CD4-positive, alpha-beta T cell (primary cell): ENCODE measurements around the gene BIN2. TPM values are rescaled to one million over a fixed set of nuclear protein-coding genes. Genes with fewer than 3 reads are reported as not detected.

Experiments
- ATAC-seq: fragments of 200-7000 bp; cut with Tn5 transposase; one replicate; pipeline ENCODE4 v1.10.0; 2022; ENCODE audit warnings: mild to moderate bottlenecking; ENCODE audit not compliant: poor library complexity
- CTCF ChIA-PET: fragments of 350-600 bp; sonication (Branson Sonifier 250); formaldehyde crosslinking; loops from one replicate; lab custom pipeline; 2021; ENCODE audit warnings: antibody characterized with exemption, inconsistent platforms; lab: Charles Lee
- POLR2A ChIA-PET: fragments of 350-600 bp; sonication (Branson Sonifier 250); formaldehyde crosslinking; loops from one replicate; lab custom pipeline; 2021; ENCODE audit warnings: antibody characterized with exemption, inconsistent platforms; lab: Charles Lee
- DNase-seq, 14 experiments: peaks; one replicate each; pipeline ENCODE4 v3.0.0-alpha.2; 2013 to 2020; ENCODE audit warnings: mixed read lengths in 2 of 14
- H3K27ac ChIP-seq, 2 donors: one replicate each; pipeline versions ENCODE4 v1.5.1 to v1.7.0; 2013; ENCODE audit warnings: low read length in 2 of 2, low read depth in 1 of 2, mild to moderate bottlenecking in 1 of 2
- H3K27me3 ChIP-seq, 2 experiments: 1 replicate in 1 of 2; 2 replicates in 1 of 2; pipeline versions ENCODE4 v1.6.1 to v1.7.0; 2013; ENCODE audit warnings: low read length in 2 of 2, control low read depth in 1 of 2, mild to moderate bottlenecking in 1 of 2, moderate library complexity in 1 of 2; ENCODE audit not compliant: insufficient read depth in 2 of 2, control insufficient read depth in 1 of 2
- H3K36me3 ChIP-seq: one replicate; pipeline ENCODE4 v1.6.1; 2013; ENCODE audit warnings: low read length, control low read depth; ENCODE audit not compliant: insufficient read depth
- H3K4me1 ChIP-seq: one replicate; pipeline ENCODE4 v1.6.1; 2013; ENCODE audit warnings: low read length, control low read depth; ENCODE audit not compliant: insufficient read depth
- H3K4me3 ChIP-seq: one replicate; pipeline ENCODE4 v1.5.1; 2013; ENCODE audit warnings: mild to moderate bottlenecking, low read length, moderate library complexity
- H3K9me3 ChIP-seq, 2 experiments: 1 replicate in 1 of 2; 2 replicates in 1 of 2; pipeline versions ENCODE4 v1.6.1 to v1.7.0; 2013; ENCODE audit warnings: low read length in 2 of 2, mild to moderate bottlenecking in 2 of 2, control low read depth in 1 of 2, moderate library complexity in 1 of 2; ENCODE audit not compliant: control insufficient read depth in 1 of 2, insufficient read depth in 1 of 2
- H3K27ac Mint-ChIP-seq: one replicate; pipeline ENCODE4 v1.8.0; 2020; ENCODE audit warnings: mixed read lengths
- H3K27me3 Mint-ChIP-seq: one replicate; pipeline ENCODE4 v1.8.0; 2021; ENCODE audit warnings: mixed read lengths
- H3K36me3 Mint-ChIP-seq: one replicate; pipeline ENCODE4 v1.8.0; 2021; ENCODE audit warnings: low read depth, mixed read lengths
- H3K4me1 Mint-ChIP-seq: one replicate; pipeline ENCODE4 v1.8.0; 2021; ENCODE audit warnings: low read depth, mixed read lengths
- H3K4me3 Mint-ChIP-seq: one replicate; pipeline ENCODE4 v1.8.0; 2020; ENCODE audit warnings: mild to moderate bottlenecking, mixed read lengths
- H3K9me3 Mint-ChIP-seq: one replicate; pipeline ENCODE4 v1.8.0; 2020; ENCODE audit warnings: mixed read lengths
- intact Hi-C, 2 experiments: fragments of 100-400 bp; cut with DNase I in 1 of 2; cut with micrococcal nuclease in 1 of 2; formaldehyde crosslinking; loops; one replicate each; pipeline versions ENCODE4 v1.15.1 to v1.9.0; 2023 to 2025; cut with DNase I, micrococcal nuclease
- total RNA-seq, 174 experiments: library from RNA in 2 of 174; stranded (reverse) in 2 of 174; gene quantifications; one replicate each; pipeline ENCODE4 v1.2.3 and lab custom pipeline; 2021 to 2026
- TF ChIP-seq, protein P1 (sequence below): fragments of 200-600 bp; IDR thresholded peaks from one replicate; pipeline ENCODE4 v1.8.0; 2022; ENCODE audit warnings: antibody characterized with exemption, mild to moderate bottlenecking

BIN2 gene
- total RNA-seq, 2 experiments from 2014 or later = 127 to 138 TPM

DNA sequence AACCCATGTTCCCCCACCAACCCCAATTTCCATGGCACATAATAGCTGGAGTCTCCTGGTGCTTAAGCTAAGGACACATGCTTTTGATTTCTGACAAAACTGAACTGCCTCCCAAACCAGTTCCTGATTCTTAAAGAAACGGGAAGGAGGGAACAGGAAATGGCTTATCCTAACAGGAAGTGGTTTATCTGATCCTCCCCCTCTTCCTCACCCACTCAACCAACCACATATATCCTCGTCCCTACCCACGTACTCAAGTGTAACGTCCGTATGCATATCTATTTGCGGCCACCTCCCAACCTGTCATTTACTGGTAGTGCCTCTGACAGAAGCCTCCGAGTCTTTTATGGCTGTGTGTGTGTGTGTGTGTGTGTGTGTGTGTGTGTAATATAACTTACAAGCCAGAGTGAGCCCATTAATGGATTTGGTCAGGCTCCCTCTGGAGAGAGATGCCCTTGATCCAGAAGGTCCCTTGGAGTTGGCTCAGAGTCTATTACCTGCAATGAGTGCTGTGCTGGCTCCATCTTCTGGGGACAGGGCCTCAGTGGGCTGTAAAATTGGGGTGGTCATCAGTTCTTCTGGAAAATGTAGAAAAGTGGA is 77.6 kb downstream of the BIN2 start:
- TF ChIP-seq, protein P1, sequence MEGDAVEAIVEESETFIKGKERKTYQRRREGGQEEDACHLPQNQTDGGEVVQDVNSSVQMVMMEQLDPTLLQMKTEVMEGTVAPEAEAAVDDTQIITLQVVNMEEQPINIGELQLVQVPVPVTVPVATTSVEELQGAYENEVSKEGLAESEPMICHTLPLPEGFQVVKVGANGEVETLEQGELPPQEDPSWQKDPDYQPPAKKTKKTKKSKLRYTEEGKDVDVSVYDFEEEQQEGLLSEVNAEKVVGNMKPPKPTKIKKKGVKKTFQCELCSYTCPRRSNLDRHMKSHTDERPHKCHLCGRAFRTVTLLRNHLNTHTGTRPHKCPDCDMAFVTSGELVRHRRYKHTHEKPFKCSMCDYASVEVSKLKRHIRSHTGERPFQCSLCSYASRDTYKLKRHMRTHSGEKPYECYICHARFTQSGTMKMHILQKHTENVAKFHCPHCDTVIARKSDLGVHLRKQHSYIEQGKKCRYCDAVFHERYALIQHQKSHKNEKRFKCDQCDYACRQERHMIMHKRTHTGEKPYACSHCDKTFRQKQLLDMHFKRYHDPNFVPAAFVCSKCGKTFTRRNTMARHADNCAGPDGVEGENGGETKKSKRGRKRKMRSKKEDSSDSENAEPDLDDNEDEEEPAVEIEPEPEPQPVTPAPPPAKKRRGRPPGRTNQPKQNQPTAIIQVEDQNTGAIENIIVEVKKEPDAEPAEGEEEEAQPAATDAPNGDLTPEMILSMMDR = no peak
- Mint-ChIP-seq H3K27ac (peak overlapping the region; percentile 84), H3K4me3 (peak overlapping the region; percentile 4), H3K27me3 (no peaks in the 10 kb centered on the region), H3K36me3 (peaks cover 46% of the 10 kb centered on the region), H3K4me1 (peaks cover 67% of the 10 kb centered on the region), H3K9me3 (no peaks in the 10 kb centered on the region)
- H3K27me3 ChIP-seq = no peaks in the 10 kb centered on the region
- H3K4me3 ChIP-seq = no peak overlapping the region
- H3K4me1 ChIP-seq = peaks cover 53% of the 10 kb centered on the region
- no peaks in the 10 kb centered on the region for H3K9me3 ChIP-seq
- intact Hi-C loops = loop anchor here in 1 of 2 experiments (10.0 kb wide), 1 partner anchor 482 kb away; the partner anchor contains the start of gene ATF1
- peak overlapping the region; percentile 55 to 74 for H3K27ac ChIP-seq
- CTCF ChIA-PET = no interaction called here
- DNase-seq = peak in 8 of 14 experiments; percentile 7 to 72 (median 44)
- POLR2A ChIA-PET = interaction anchor here (1.2 to 3.4 kb wide), 5 partner anchors 7 to 197 kb away, joined by 4 to 39 read pairs (median 7); partner anchors contain the start of genes DAZAP2, POU6F1 and SMAGP
- peaks cover 28% of the 10 kb centered on the region for H3K36me3 ChIP-seq
- ATAC-seq = peak; percentile 78

GRCh38 chr12:51245476-51246253 is 78.3 kb downstream of the BIN2 start:
- H3K27me3 ChIP-seq = no peaks in the 10 kb centered on the region
- TF ChIP-seq, protein P1 = no peak
- Mint-ChIP-seq H3K4me1 (peaks cover 72% of the 10 kb centered on the region), H3K36me3 (peaks cover 53% of the 10 kb centered on the region), H3K27ac (peak overlapping the region; percentile 84), H3K9me3 (no peaks in the 10 kb centered on the region), H3K27me3 (no peaks in the 10 kb centered on the region), H3K4me3 (peak overlapping the region; percentile 4)
- POLR2A ChIA-PET = interaction anchor here (1.2 to 3.4 kb wide), 4 partner anchors 9 to 197 kb away, joined by 4 to 39 read pairs (median 6); partner anchors contain the start of genes POU6F1 and SMAGP
- peak overlapping the region; percentile 55 to 74 for H3K27ac ChIP-seq
- H3K36me3 ChIP-seq = peaks cover 35% of the 10 kb centered on the region
- H3K9me3 ChIP-seq = no peaks in the 10 kb centered on the region
- H3K4me1 ChIP-seq = peaks cover 59% of the 10 kb centered on the region
- no peak overlapping the region for H3K4me3 ChIP-seq
- DNase-seq = no peak
- peak; percentile 7 for ATAC-seq
- intact Hi-C loops = loop anchor here in 1 of 2 experiments (10.0 kb wide), 1 partner anchor 481 kb away; the partner anchor contains the start of gene ATF1
- CTCF ChIA-PET = interaction anchor here (1.0 kb wide), 1 partner anchor 17 kb away, joined by 4 read pairs; no protein-coding TSS in a partner anchor

- Histone ChIP-seq H3K4me1 (peaks cover 69% of the 10 kb centered on the region), H3K27ac (no peak overlapping the region), H3K27me3 (no peaks in the 10 kb centered on the region), H3K4me3 (no peak overlapping the region), H3K36me3 (peaks cover 44% of the 10 kb centered on the region), H3K9me3 (no peaks in the 10 kb centered on the region)
- CTCF ChIA-PET = interaction anchor here (0.6 to 1.5 kb wide), 3 partner anchors 26 to 360 kb away, joined by 3 to 5 read pairs (median 4); partner anchors contain the start of gene POU6F1
- TF ChIP-seq, protein P1 = no peak
- ATAC-seq (no peak), DNase-seq (no peak)
- Mint-ChIP-seq H3K4me1 (peaks cover 82% of the 10 kb centered on the region), H3K4me3 (peak overlapping the region; percentile 1), H3K9me3 (no peaks in the 10 kb centered on the region), H3K27me3 (no peaks in the 10 kb centered on the region), H3K36me3 (peaks cover 65% of the 10 kb centered on the region), H3K27ac (peak overlapping the region; percentile 44)
- intact Hi-C loops = loop anchor here in 1 of 2 experiments (10.0 kb wide), 1 partner anchor 479 kb away; the partner anchor contains the start of gene ATF1
- POLR2A ChIA-PET = interaction anchor here (0.9 to 3.4 kb wide), 3 partner anchors 9 to 97 kb away, joined by 3 to 39 read pairs (median 7); partner anchors contain the start of gene POU6F1
Measured at GRCh38 chr12:51244269-51244668, 79.7 kb downstream of the BIN2 start.
